ENCODE results near the gene ATXN1. TPM values are rescaled to one million over a fixed set of nuclear protein-coding genes. Genes with fewer than 3 reads are reported as not detected.

ATXN1 gene
- total RNA-seq: 23.3 and 43.7 TPM in 2 replicates

DNA sequence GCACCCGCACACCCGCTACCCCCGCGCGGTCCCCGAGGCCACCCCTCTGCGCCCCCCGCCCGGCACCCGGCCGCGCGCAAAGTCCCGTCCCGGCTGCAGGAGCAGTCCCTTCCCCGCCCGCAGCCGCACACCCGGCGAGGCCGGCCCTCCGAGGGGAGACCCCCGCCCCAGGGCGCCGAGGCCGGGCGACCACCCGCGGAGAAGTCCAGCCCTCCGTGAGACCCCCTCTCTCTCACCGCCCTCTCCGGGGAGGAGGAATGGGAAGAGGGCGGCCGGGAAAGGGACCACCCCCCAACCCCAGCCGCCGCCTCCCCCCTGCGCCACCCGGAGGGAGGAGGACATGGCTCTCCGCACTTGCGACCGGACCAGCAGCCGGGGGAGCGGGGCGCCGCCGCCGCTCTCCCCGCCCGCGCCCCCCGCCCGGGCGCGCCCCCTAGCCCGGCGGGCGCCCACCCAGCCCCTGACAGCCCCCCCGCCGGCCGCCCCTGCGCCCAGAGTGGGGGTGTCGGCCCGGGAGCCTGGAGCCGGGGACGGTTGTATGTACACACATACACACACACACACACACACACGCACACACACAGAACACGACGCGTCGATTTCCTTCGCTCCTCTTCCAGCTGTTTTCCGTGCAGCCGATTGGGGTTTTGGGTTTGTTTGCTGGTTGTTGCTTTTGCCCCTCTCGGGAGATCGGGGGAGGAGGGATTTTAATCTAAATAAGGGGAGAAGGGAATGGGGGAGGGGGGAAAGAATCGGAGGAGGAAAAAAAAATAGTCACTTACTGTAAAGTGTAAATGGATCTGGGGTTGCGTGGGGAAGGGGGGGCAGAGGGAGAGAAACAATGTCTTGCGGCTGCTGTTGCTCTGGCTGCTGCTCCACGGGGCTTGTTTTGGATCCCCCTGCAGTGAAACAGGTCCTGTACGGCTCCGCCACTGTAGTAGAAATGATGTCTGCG is at the start of gene ATXN1:
TSS of gene ATXN1 (minus strand) at position 945 of the 955 bp plus-strand sequence.

